ENCODE measurements around the gene PDXP. TPM values are rescaled to one million over a fixed set of nuclear protein-coding genes. Genes with fewer than 3 reads are reported as not detected.
"Not testable (repeated sequence)": the region's sequence is repeated elsewhere in the genome, so short reads cannot be mapped to it uniquely, and the experiment has no call there.

Gene PDXP
- 1 to 10 TPM; 3.8 to 5.4 (median 4.3) TPM for total RNA-seq

DNA sequence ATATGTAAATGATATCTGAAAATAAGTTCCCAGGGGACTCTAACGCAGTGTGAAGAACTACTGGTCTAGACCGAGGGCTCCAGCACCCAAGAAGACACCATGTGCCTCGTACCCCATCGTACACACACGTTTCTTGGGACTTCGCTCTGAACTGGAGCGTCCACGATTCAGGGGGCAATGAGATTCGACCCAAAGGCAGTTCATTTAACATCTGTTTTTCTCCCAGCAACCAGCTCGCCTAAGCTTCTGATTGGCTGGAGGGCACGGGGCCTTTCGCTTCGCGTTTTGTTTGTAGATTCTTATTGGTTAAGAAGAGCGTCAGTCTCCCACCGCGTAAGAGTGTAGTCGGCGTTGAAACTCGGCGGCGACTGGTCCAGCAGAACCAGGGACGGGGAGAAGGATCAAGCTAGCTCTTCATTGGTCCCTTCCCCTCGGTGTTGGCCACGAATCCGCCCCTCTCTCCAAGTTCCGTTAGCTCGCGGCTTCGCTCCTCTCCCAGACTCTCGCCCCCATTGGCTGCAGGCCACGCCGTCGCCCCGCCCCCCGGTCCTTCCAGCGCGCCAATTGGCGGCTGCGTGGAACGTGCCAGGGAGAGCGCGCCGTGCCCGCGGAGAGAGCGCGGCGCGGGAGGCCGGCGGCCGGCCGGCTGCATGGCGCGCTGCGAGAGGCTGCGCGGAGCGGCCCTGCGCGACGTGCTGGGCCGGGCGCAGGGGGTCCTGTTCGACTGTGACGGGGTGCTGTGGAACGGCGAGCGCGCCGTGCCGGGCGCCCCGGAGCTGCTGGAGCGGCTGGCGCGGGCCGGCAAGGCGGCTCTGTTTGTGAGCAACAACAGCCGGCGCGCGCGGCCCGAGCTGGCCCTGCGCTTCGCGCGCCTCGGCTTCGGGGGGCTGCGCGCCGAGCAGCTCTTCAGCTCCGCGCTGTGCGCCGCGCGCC lies at the start of gene PDXP:
Gene PDXP (plus strand): TSS at position 591 of the 933 bp plus-strand sequence. CDS start 60 bp downstream, at position 651.
- ATAC-seq (ENCODE audit: low FRiP score): peak; percentile 99
- TF ChIP-seq, protein P1, sequence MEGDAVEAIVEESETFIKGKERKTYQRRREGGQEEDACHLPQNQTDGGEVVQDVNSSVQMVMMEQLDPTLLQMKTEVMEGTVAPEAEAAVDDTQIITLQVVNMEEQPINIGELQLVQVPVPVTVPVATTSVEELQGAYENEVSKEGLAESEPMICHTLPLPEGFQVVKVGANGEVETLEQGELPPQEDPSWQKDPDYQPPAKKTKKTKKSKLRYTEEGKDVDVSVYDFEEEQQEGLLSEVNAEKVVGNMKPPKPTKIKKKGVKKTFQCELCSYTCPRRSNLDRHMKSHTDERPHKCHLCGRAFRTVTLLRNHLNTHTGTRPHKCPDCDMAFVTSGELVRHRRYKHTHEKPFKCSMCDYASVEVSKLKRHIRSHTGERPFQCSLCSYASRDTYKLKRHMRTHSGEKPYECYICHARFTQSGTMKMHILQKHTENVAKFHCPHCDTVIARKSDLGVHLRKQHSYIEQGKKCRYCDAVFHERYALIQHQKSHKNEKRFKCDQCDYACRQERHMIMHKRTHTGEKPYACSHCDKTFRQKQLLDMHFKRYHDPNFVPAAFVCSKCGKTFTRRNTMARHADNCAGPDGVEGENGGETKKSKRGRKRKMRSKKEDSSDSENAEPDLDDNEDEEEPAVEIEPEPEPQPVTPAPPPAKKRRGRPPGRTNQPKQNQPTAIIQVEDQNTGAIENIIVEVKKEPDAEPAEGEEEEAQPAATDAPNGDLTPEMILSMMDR (IDR thresholded peaks at IDR 0.05): no peak
- peak; percentile 94 for DNase-seq (ENCODE audit: low spot score)

GRCh38 chr22:37609240-37610152 lies 49.0 kb upstream of the PDXP start:
- ATAC-seq (ENCODE audit: low FRiP score) (no peak), DNase-seq (ENCODE audit: low spot score) (no peak)
- TF ChIP-seq, protein P1 (IDR thresholded peaks at IDR 0.05): no peak

DNA sequence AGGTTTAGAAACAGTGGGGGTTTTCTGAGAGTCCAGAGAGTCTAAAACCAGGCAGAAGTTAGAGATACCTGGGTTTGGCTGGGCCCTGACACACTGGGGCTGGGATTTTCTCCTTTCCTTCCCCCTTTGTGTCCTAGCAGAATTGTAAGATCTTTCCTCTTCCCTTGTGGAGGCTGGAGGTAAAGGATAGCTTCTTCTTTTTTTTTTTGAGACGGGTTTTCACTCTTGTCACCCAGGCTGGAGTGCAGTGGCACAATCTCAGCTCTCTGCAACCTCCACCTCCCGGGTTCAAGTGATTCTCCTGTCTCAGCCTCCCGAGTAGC lies 48.4 kb upstream of the PDXP start:
- ATAC-seq (ENCODE audit: low FRiP score); DNase-seq (ENCODE audit: low spot score): not testable (repeated sequence)

GRCh38 chr22:37610480-37611129 lies 47.9 kb upstream of the PDXP start:
- no peak for DNase-seq (ENCODE audit: low spot score)
- TF ChIP-seq, protein P1 (IDR thresholded peaks at IDR 0.05): no peak
- ATAC-seq (ENCODE audit: low FRiP score): no peak

GRCh38 chr22:37611207-37611606 lies 47.3 kb upstream of the PDXP start:
- TF ChIP-seq, protein P1 (IDR thresholded peaks at IDR 0.05): no peak
- ATAC-seq (ENCODE audit: low FRiP score): no peak
- no peak for DNase-seq (ENCODE audit: low spot score)

DNA sequence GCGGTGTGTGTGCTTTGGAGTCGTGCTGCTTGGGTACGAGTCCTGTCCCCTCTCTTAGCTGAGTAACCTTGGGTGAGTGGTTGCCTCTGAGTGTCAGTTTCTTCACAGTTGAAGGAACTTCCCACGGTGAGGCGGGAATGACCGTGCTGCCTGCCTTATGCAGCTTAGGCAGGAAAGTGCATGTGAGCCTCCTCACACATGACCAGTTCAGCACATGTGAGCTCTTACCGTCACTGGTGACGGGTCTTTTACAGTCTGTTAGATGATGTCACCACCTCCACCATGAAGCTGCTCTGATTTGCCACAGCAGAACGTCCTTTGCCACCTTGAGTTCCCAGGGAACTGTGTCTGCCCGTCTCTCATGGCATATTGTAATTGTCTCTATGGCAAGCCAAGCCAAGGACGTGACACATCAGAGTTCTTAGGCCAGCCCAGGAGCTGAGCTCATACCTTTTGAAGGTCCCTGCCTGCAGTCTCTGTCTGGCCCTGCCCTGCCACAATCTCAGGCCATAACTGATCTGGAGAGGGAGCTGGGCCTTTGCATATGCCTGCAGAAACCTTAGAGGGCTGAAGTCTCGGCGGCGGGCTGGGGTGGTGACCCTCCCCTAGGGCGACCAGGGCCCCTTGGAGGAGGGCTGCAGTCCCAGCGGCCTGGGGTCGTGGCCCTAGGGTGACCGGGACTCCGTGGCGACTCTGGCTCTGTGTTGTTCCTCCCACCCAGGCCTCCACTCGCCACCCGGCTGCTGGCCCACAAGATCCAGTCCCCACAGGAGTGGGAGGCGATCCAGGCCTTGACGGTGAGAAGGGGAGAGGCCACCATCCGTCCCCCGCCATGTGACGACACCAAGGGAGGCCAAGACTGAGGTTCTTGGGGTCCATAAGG lies 42.1 kb upstream of the PDXP start:
- TF ChIP-seq, protein P1 (IDR thresholded peaks at IDR 0.05): no peak
- no peak for ATAC-seq (ENCODE audit: low FRiP score)
- DNase-seq (ENCODE audit: low spot score): no peak
